ENCODE measurements around the gene PTPRK.

GRCh38 chr6:127971386-127971785, 549.0 kb downstream of the PTPRK start:
- TF ChIP-seq, protein P1, sequence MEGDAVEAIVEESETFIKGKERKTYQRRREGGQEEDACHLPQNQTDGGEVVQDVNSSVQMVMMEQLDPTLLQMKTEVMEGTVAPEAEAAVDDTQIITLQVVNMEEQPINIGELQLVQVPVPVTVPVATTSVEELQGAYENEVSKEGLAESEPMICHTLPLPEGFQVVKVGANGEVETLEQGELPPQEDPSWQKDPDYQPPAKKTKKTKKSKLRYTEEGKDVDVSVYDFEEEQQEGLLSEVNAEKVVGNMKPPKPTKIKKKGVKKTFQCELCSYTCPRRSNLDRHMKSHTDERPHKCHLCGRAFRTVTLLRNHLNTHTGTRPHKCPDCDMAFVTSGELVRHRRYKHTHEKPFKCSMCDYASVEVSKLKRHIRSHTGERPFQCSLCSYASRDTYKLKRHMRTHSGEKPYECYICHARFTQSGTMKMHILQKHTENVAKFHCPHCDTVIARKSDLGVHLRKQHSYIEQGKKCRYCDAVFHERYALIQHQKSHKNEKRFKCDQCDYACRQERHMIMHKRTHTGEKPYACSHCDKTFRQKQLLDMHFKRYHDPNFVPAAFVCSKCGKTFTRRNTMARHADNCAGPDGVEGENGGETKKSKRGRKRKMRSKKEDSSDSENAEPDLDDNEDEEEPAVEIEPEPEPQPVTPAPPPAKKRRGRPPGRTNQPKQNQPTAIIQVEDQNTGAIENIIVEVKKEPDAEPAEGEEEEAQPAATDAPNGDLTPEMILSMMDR (IDR thresholded peaks at IDR 0.05), result no peak
- TF ChIP-seq POLR2A (IDR thresholded peaks at IDR 0.05), result no peak

All from lower leg skin (tissue), 3 donors.